GM21390 (cell line): Measurements from ENCODE around the gene USP17L27.
"Not testable (repeated sequence)": the region's sequence is repeated elsewhere in the genome, so short reads cannot be mapped to it uniquely, and the experiment has no call there.

Source experiments
- ATAC-seq: cut with Tn5 transposase; IDR thresholded peaks from one replicate; pipeline ENCODE4 v1.9.1; 2021; ENCODE audit not compliant: unreplicated experiment

USP17L27 gene

GRCh38 chr4:9343848-9344247 is at the start of gene USP17L27:
Gene USP17L27, plus strand, starts transcription at chr4:9344148. Its CDS starts 0 bp downstream, at chr4:9344148.
- not testable (repeated sequence) for ATAC-seq

GRCh38 chr4:9324191-9324590 is 19.8 kb upstream of the USP17L27 start:
- ATAC-seq, result not testable (repeated sequence)

GRCh38 chr4:9324865-9325264 is 19.1 kb upstream of the USP17L27 start, which contains the start of gene USP17L24:
Gene USP17L24, plus strand, starts transcription at chr4:9325165. Its CDS starts 0 bp downstream, at chr4:9325165.
- not testable (repeated sequence) for ATAC-seq

- not testable (repeated sequence) for ATAC-seq
Measured at GRCh38 chr4:9329611-9330010, 14.3 kb upstream of the USP17L27 start, which contains the start of gene USP17L25. Gene USP17L25, plus strand, starts transcription at chr4:9329911. Its CDS starts 0 bp downstream, at chr4:9329911.

GRCh38 chr4:9334358-9334757 is 9.6 kb upstream of the USP17L27 start, which contains the start of gene USP17L26:
Gene USP17L26, plus strand, starts transcription at chr4:9334658. Its CDS starts 0 bp downstream, at chr4:9334658.
- not testable (repeated sequence) for ATAC-seq

- ATAC-seq, result not testable (repeated sequence)
Measured at GRCh38 chr4:9339103-9339502, 4.8 kb upstream of the USP17L27 start, which contains the start of gene USP17L5. Gene USP17L5, plus strand, starts transcription at chr4:9339403. Its CDS starts 0 bp downstream, at chr4:9339403.

- not testable (repeated sequence) for ATAC-seq
Measured at GRCh38 chr4:9348593-9348992, 4.6 kb downstream of the USP17L27 start, which contains the start of gene USP17L28. Gene USP17L28, plus strand, starts transcription at chr4:9348893. Its CDS starts 0 bp downstream, at chr4:9348893.

GRCh38 chr4:9350866-9351265 is 6.9 kb downstream of the USP17L27 start:
- ATAC-seq, result not testable (repeated sequence)

GRCh38 chr4:9353338-9353737 is 9.4 kb downstream of the USP17L27 start, which contains the start of gene USP17L29:
Gene USP17L29, plus strand, starts transcription at chr4:9353638. Its CDS starts 0 bp downstream, at chr4:9353638.
- not testable (repeated sequence) for ATAC-seq

- not testable (repeated sequence) for ATAC-seq
Measured at GRCh38 chr4:9362829-9363228, 18.9 kb downstream of the USP17L27 start, which contains the start of gene USP17L30. Gene USP17L30, plus strand, starts transcription at chr4:9363129. Its CDS starts 0 bp downstream, at chr4:9363129.

GRCh38 chr4:9379881-9380280 is 35.9 kb downstream of the USP17L27 start:
- not testable (repeated sequence) for ATAC-seq

- not testable (repeated sequence) for ATAC-seq
Measured at GRCh38 chr4:9381012-9381534, 37.1 kb downstream of the USP17L27 start.

GRCh38 chr4:9384126-9384525 is 40.2 kb downstream of the USP17L27 start:
- ATAC-seq, result no peak

- not testable (repeated sequence) for ATAC-seq
Measured at GRCh38 chr4:9389001-9389400, 45.1 kb downstream of the USP17L27 start.
